ENCODE results near the gene PTH1R.

Gene PTH1R

DNA sequence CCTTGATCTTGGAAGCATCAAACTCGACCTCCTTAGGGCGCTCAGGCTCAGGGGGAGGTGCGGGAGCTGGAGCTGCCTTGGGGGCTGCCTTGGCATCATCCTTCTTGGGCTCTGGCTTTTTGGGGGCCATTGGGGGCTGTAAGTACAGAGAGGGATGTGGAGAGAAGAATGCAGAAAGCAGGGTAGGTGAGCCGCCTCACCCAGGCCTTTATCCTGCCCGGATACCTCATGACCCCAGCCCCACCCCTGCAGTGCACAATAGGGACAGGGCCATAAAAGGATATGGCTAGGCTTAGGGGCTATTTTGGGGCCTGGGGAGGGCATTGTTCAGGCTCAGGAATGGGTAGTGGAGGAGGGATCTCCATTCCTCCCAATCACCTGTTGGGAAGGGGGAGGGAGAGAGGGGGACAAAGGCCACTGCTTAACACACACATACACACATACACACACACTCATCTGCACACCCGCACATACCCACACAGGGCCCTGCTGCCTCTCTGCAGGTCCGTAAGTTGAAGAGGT, 14.2 kb upstream of the PTH1R start, which contains the start of gene MYL3:
Gene MYL3, minus strand, starts transcription at position 184 of the 522 bp plus-strand sequence. Its CDS starts 54 bp downstream, at position 130.
- in situ Hi-C loops (cut with HindIII; ENCODE audit: low sequenced_read_pairs): no loop called here

DNA sequence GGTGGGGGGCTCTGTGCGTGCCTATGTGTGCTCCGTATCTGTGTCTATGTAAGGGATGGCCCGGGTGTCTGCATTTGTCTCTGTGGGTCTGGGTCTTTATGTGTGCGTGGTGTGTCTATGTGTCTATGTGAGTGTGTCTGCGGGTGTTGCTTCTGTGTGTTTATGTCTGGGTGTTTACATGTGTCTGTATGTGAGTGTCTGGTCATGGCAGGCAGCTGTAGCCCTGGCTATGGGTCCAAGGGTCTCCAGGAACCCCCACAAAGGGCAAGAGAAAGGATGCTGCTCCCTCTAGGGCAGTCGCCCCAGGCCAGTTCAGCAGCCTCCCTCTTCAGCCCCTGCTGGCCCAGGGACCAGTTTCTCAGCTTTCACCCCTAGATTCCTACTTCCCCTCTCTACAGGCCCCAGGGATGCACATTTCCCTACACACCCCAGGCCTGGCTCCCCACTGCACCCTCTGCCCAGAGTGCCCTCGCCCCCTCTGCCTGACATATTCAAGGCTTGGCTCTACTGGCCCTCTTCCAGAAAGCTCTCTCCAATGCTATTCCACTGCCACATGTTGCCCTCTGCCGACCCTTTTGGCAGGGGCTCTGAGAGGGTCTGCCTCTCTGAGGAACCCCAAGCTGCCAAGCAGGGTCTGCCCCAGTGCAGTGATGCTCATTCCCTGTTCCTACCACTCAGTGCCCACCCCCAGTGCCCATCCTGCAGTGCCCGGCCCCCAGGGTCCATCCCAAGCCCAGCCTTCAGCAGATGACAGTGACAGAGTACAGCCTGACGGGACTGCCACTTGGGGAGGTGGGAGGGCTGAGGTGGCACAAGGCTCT, 13.2 kb upstream of the PTH1R start:
- in situ Hi-C loops (cut with HindIII; ENCODE audit: low sequenced_read_pairs): no loop called here

DNA sequence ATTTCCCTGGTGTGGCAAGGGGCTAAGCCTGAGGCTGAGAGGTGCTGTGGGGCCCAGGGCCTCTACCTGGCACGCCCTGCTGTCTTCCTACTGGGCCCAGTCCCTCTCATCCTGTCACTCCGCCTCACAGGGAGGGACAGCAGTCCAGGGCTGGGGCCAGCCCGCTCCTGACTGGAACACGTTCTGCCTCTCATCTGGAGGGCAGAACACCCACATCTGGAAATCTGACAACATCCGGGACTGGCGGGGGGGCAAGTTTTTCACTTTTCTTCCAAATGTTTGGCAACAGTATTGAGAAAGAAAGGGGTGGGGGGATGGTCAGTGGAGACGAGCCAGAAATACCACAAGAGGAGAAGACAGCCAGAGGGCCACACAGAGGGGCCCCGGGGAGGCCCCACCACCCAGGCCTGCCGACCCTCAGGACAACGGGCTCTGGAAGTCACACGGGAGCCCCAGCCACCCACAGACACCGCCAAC, 12.5 kb upstream of the PTH1R start:
- in situ Hi-C loops (cut with HindIII; ENCODE audit: low sequenced_read_pairs): no loop called here

- in situ Hi-C loops (cut with HindIII; ENCODE audit: low sequenced_read_pairs): no loop called here
Observed at GRCh38 chr3:46865546-46865945, 12.0 kb upstream of the PTH1R start.

DNA sequence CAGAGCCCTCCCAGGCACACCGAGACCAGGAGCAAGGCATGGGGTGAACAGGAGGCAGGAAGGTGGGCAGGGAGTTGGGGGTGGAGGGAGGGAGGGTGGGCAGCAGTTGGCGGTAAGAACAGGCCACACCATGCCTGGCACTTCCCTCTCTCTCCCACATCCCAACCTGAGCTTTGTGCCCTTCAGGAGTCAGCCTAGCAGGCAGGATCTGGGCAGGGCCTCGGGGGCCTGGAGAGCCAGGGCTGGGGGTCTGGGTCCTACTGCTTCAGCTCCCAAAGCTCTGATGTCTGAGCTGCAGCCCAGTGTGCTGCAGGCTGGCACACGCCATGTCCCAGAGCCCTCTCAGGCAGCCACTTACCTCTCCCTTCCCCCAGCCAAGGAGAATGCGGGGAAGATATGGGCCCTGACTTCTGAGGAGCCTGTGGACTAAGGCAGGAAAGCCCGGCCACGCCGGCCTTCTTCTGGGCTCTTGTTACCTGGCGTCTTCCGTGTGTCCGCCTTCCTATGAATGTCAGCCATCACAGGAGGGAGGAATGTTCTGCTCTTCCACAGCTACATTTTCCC, 11.4 kb upstream of the PTH1R start:
- in situ Hi-C loops (cut with HindIII; ENCODE audit: low sequenced_read_pairs): no loop called here

DNA sequence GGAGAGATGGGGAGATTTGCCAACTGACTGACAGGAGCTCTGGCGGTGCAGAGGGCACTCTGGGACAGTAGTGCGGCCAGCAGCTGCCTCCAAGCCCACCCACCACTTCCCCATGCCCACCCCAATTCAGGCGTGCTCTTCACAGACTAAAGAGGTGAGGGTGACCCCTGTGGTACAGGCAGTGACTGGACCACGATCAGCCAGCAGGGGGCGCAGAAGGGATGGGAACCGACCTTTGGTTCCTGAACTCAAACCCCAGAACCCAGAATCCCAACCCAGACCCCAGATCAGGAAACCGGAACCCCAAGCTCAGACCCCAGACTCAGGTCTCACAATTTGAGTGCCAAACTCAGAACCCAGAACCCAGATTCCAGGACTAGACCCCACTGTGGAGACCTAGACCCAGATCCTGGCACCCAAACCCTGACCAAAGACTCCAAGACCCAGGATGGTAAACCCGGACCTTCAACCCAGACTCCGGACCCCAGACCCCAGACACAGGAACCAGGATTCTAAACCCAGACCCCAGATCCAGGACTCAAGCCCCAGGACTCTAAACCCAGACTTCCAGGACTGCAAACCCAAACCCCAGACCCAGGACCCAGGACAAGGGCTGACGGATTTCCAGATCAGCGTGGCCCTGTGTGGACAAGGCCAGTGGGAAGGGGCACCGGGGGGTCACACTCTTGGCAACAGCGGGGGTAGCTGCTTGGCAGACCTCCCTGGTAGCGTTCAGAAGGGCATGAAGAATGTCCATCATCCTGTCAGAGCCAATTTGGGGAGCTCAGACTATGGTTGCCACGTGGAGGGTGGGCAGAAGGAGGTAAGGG, 10.6 kb upstream of the PTH1R start:
- in situ Hi-C loops (cut with HindIII; ENCODE audit: low sequenced_read_pairs): no loop called here

DNA sequence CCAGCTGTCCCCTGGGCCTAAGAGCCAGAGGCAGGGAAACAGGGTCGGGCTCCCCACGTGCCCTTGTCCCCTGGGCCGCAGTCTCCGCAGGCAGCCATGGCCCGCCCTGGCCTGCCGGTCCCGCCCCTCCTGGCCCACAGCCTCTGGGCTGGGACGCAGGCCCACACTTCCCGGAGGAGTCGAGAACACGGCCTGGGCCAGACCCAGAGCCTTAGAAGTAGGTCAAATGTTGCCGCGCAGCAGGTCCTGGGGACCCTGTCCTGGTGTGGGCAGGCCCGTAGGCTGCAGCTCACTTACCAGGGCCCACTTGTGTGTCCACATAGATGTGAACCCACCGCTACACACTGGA, 10.0 kb upstream of the PTH1R start:
- in situ Hi-C loops (cut with HindIII; ENCODE audit: low sequenced_read_pairs): no loop called here

GRCh38 chr3:46868287-46868686, 9.2 kb upstream of the PTH1R start:
- in situ Hi-C loops (cut with HindIII; ENCODE audit: low sequenced_read_pairs): no loop called here

GRCh38 chr3:46868948-46869347, 8.6 kb upstream of the PTH1R start:
- in situ Hi-C loops (cut with HindIII; ENCODE audit: low sequenced_read_pairs): no loop called here

DNA sequence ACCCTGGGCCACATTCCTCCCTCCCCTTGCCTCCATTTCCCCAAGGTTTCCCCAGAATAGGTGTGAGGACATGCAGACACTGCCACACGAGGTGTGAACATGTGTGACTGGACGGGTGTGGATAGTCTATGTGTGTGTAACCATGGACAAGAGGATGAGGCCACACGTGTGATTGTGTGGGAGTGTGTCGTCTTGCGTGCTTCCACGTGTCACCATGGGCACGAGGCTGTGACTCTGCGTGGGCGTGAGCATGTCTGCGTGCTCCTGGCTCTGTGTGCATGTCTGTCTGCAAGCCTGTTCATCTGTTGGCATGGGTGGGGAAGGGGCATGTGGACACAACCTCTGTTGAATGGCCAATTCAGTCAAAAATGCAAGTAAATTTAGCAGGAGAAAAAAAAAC, 8.1 kb upstream of the PTH1R start:
- in situ Hi-C loops (cut with HindIII; ENCODE audit: low sequenced_read_pairs): no loop called here

- in situ Hi-C loops (cut with HindIII; ENCODE audit: low sequenced_read_pairs): no loop called here
Observed at GRCh38 chr3:46870651-46871050, 6.9 kb upstream of the PTH1R start.

GRCh38 chr3:46871222-46871621, 6.3 kb upstream of the PTH1R start:
- in situ Hi-C loops (cut with HindIII; ENCODE audit: low sequenced_read_pairs): no loop called here

- in situ Hi-C loops (cut with HindIII; ENCODE audit: low sequenced_read_pairs): no loop called here
Observed at GRCh38 chr3:46873521-46873920, 4.0 kb upstream of the PTH1R start.

- in situ Hi-C loops (cut with HindIII; ENCODE audit: low sequenced_read_pairs): no loop called here
Observed at GRCh38 chr3:46874430-46874829, 3.1 kb upstream of the PTH1R start.

GRCh38 chr3:46875560-46875959, 2.0 kb upstream of the PTH1R start:
- in situ Hi-C loops (cut with HindIII; ENCODE audit: low sequenced_read_pairs): no loop called here

- in situ Hi-C loops (cut with HindIII; ENCODE audit: low sequenced_read_pairs): no loop called here
Observed at GRCh38 chr3:46876313-46877300, 914 bp upstream of the PTH1R start.

- in situ Hi-C loops (cut with HindIII; ENCODE audit: low sequenced_read_pairs): no loop called here
Observed at GRCh38 chr3:46878781-46879436, 1.4 kb downstream of the PTH1R start.

GRCh38 chr3:46880884-46881595, 3.5 kb downstream of the PTH1R start:
- in situ Hi-C loops (cut with HindIII; ENCODE audit: low sequenced_read_pairs): no loop called here
